IMR-90 (cell line): ENCODE data around the gene TMEM92. TPM values are rescaled to one million over a fixed set of nuclear protein-coding genes. Genes with fewer than 3 reads are reported as not detected.

Experiments
- ATAC-seq: fragments of 200-7000 bp; cut with Tn5 transposase; 2 replicates; pipeline ENCODE4 v1.9.1; 2020; ENCODE audit warnings: low read depth, mild to moderate bottlenecking, moderate library complexity
- BruUV-seq: library from RNA; stranded (reverse); fragments of 400-500 nt; replicated peaks from 2 replicates; lab custom pipeline; 2021; lab: Mats Ljungman, UMichigan
- CTCF ChIA-PET: fragments of 300-600 bp; formaldehyde crosslinking; extraction: SDS; loops from one replicate; lab custom pipeline; 2021; ENCODE audit warnings: antibody characterized with exemption; lab: Yijun Ruan, JAX
- POLR2A ChIA-PET: fragments of 300-600 bp; sonication (Branson Sonifier 250); formaldehyde crosslinking; loops from one replicate; lab custom pipeline; 2022; ENCODE audit warnings: antibody characterized with exemption; ENCODE audit not compliant: unreplicated experiment; lab: Charles Lee
- DNase-seq: peaks from one replicate; pipeline ENCODE4 v3.0.0; 2013
- H2AFZ ChIP-seq: replicated peaks from 2 replicates; pipeline ENCODE3; 2013; ENCODE audit warnings: low read length, mild to moderate bottlenecking; ENCODE audit not compliant: poor library complexity
- H2AK5ac ChIP-seq: 2 replicates; pipeline ENCODE4 v1.6.1; 2013; ENCODE audit warnings: low read depth, low read length, inconsistent platforms
- H2AK9ac ChIP-seq: replicated peaks from 2 replicates; pipeline ENCODE3; 2013; ENCODE audit warnings: mild to moderate bottlenecking, low read depth, low read length, moderate library complexity; ENCODE audit not compliant: poor library complexity
- H2BK120ac ChIP-seq: 2 replicates; pipeline ENCODE4 v1.6.1; 2013; ENCODE audit warnings: low read depth, low read length, inconsistent platforms
- H2BK15ac ChIP-seq: 3 replicates; pipeline ENCODE4 v1.6.1; 2013; ENCODE audit warnings: low read depth, low read length, inconsistent platforms
- H2BK20ac ChIP-seq: 2 replicates; pipeline ENCODE4 v1.6.1; 2013; ENCODE audit warnings: low read depth, mild to moderate bottlenecking, inconsistent platforms, low read length, moderate library complexity
- H2BK5ac ChIP-seq: 2 replicates; pipeline ENCODE4 v1.6.1; 2013; ENCODE audit warnings: mild to moderate bottlenecking, low read depth, low read length, inconsistent platforms; ENCODE audit not compliant: poor library complexity, severe bottlenecking
- H3K14ac ChIP-seq: replicated peaks from 2 replicates; pipeline ENCODE4 v1.6.1; 2013; ENCODE audit warnings: low read depth, low read length, inconsistent platforms
- H3K18ac ChIP-seq: 2 replicates; pipeline ENCODE4 v1.6.1; 2013; ENCODE audit warnings: low read depth, low read length, control low read depth
- H3K23ac ChIP-seq: 2 replicates; pipeline ENCODE4 v1.6.1; 2013; ENCODE audit warnings: low read depth, low read length, inconsistent platforms
- H3K27ac ChIP-seq: 2 replicates; pipeline ENCODE4 v1.5.1; 2013; ENCODE audit warnings: mild to moderate bottlenecking, control low read depth, low read length; ENCODE audit not compliant: insufficient read depth
- H3K27me3 ChIP-seq: 2 replicates; pipeline ENCODE4 v1.6.1; 2013; ENCODE audit warnings: low read length; ENCODE audit not compliant: control insufficient read depth, insufficient read depth
- H3K36me3 ChIP-seq: 2 replicates; pipeline ENCODE4 v1.6.1; 2013; ENCODE audit warnings: low read length, mixed read lengths; ENCODE audit not compliant: control insufficient read depth, insufficient read depth
- H3K4ac ChIP-seq: 2 replicates; pipeline ENCODE4 v1.6.1; 2013; ENCODE audit warnings: low read depth, low read length, inconsistent platforms
- H3K4me1 ChIP-seq: 2 replicates; pipeline ENCODE4 v1.6.1; 2013; ENCODE audit warnings: low read length, mixed read lengths; ENCODE audit not compliant: control insufficient read depth, insufficient read depth
- H3K4me2 ChIP-seq: 2 replicates; pipeline ENCODE4 v1.6.1; 2013; ENCODE audit warnings: low read depth, mild to moderate bottlenecking, control low read depth, low read length, moderate library complexity
- H3K4me3 ChIP-seq: 2 replicates; pipeline ENCODE4 v1.5.1; 2013; ENCODE audit warnings: low read depth, mild to moderate bottlenecking, control low read depth, low read length, moderate library complexity; ENCODE audit not compliant: insufficient read depth
- H3K56ac ChIP-seq: 2 replicates; pipeline ENCODE4 v1.6.1; 2013; ENCODE audit warnings: low read length, inconsistent platforms; ENCODE audit not compliant: insufficient read depth; ENCODE audit errors: extremely low read depth
- H3K79me1 ChIP-seq, 2 experiments: 2 replicates each; pipeline ENCODE4 v1.6.1; 2013; ENCODE audit warnings: low read length in 2 of 2, inconsistent platforms in 1 of 2, low read depth in 1 of 2
- H3K9ac ChIP-seq: 2 replicates; pipeline ENCODE4 v1.6.1; 2013; ENCODE audit warnings: low read depth, low read length, control low read depth
- H3K9me1 ChIP-seq: 2 replicates; pipeline ENCODE4 v1.6.1; 2013; ENCODE audit warnings: low read length, inconsistent platforms; ENCODE audit not compliant: insufficient read depth
- H3K9me3 ChIP-seq: 2 replicates; pipeline ENCODE4 v1.6.1; 2013; ENCODE audit warnings: low read length; ENCODE audit not compliant: control insufficient read depth, insufficient read depth
- H4K20me1 ChIP-seq: 2 replicates; pipeline ENCODE4 v1.6.1; 2013; ENCODE audit warnings: low read length, inconsistent platforms; ENCODE audit not compliant: insufficient read depth
- H4K5ac ChIP-seq: 2 replicates; pipeline ENCODE4 v1.6.1; 2013; ENCODE audit warnings: mild to moderate bottlenecking, low read depth, low read length, control low read depth
- H4K8ac ChIP-seq, 2 experiments: 2 replicates each; pipeline ENCODE4 v1.6.1; 2013; ENCODE audit warnings: low read depth in 2 of 2, low read length in 2 of 2, control low read depth in 1 of 2, inconsistent platforms in 1 of 2
- H4K91ac ChIP-seq: 2 replicates; pipeline ENCODE4 v1.6.1; 2013; ENCODE audit warnings: low read depth, low read length, inconsistent platforms; ENCODE audit not compliant: insufficient read depth
- BHLHE40 ChIP-seq: fragments of 150-350 bp; IDR thresholded peaks from 2 replicates; pipeline ENCODE4 v1.6.1; 2016; ENCODE audit warnings: mild to moderate bottlenecking, low read depth, low read length
- CEBPB ChIP-seq: IDR thresholded peaks from 2 replicates; pipeline ENCODE4 v1.6.1; 2012; ENCODE audit warnings: low read depth, low read length, improper control_type of control experiment
- CHD1 ChIP-seq: IDR thresholded peaks from 2 replicates; pipeline ENCODE4 v1.6.1; 2012; ENCODE audit warnings: low read depth, low read length, improper control_type of control experiment
- FOS ChIP-seq: fragments of 150-350 bp; IDR thresholded peaks from 2 replicates; pipeline ENCODE4 v1.6.1; 2016; ENCODE audit warnings: low read depth, low read length
- MAFK ChIP-seq: IDR thresholded peaks from 2 replicates; pipeline ENCODE4 v1.6.1; 2012; ENCODE audit warnings: low read depth, low read length, improper control_type of control experiment
- MAZ ChIP-seq: IDR thresholded peaks from 2 replicates; pipeline ENCODE4 v1.6.1; 2012; ENCODE audit warnings: low read depth, mild to moderate bottlenecking, low read length, improper control_type of control experiment, moderate library complexity, borderline replicate concordance
- NFE2L2 ChIP-seq: fragments of 150-350 bp; IDR thresholded peaks from 2 replicates; pipeline ENCODE4 v1.6.1; 2016; ENCODE audit warnings: low read depth, mild to moderate bottlenecking, low read length
- POLR2A ChIP-seq: IDR thresholded peaks from 2 replicates; pipeline ENCODE4 v1.6.1; 2012; ENCODE audit warnings: mild to moderate bottlenecking, low read depth, low read length
- RAD21 ChIP-seq: IDR thresholded peaks from 2 replicates; pipeline ENCODE4 v1.6.1; 2012; ENCODE audit warnings: low read length, improper control_type of control experiment
- RCOR1 ChIP-seq: IDR thresholded peaks from 2 replicates; pipeline ENCODE4 v1.6.1; 2012; ENCODE audit warnings: mild to moderate bottlenecking, low read length, improper control_type of control experiment; ENCODE audit not compliant: insufficient replicate concordance
- RFX5 ChIP-seq: IDR thresholded peaks from 2 replicates; pipeline ENCODE4 v1.8.0; 2012; ENCODE audit warnings: low read depth, mild to moderate bottlenecking, low read length, moderate library complexity
- SMC3 ChIP-seq: fragments of 150-350 bp; IDR thresholded peaks from 2 replicates; pipeline ENCODE4 v1.6.1; 2016; ENCODE audit warnings: low read depth, mild to moderate bottlenecking, antibody characterized with exemption, low read length, moderate library complexity
- USF2 ChIP-seq: fragments of 150-350 bp; IDR thresholded peaks from 2 replicates; pipeline ENCODE4 v1.6.1; 2017; ENCODE audit warnings: mild to moderate bottlenecking, antibody characterized with exemption, low read length, low read depth
- WGBS, 2 experiments: methylation state at CpG; one replicate each; pipeline versions ENCODE4 v1.1.5 to v1.1.7; 2013; ENCODE audit warnings: missing lambda C conversion rate in 2 of 2; ENCODE audit not compliant: insufficient read length in 1 of 2; ENCODE audit errors: extremely low coverage in 2 of 2; 5-methylcytosine and 5-hydroxymethylcytosine counted together
- dilution Hi-C: fragments of 300-500 bp; cut with HindIII; formaldehyde crosslinking; loops from one replicate; pipeline ENCODE4 v1.14.3; 2018; ENCODE audit warnings: low sequenced_read_pairs; ENCODE audit not compliant: unreplicated experiment
- in situ Hi-C: fragments of 300-500 bp; cut with MboI; formaldehyde crosslinking; loops from 3 replicates; pipeline ENCODE4 v1.14.3; 2019; ENCODE audit warnings: low sequenced_read_pairs, inconsistent platforms, mixed read lengths
- intact Hi-C: fragments of 100-400 bp; cut with micrococcal nuclease; formaldehyde crosslinking; loops from 2 replicates; pipeline ENCODE4 v1.10.0; 2022
- polyA plus RNA-seq, 3 experiments: library from polyadenylated mRNA; depleted of rRNA; stranded (reverse); fragments of >200 nt; gene quantifications; 2 replicates each; pipeline ENCODE4 v1.2.3, GENCODE V29; 2012; ENCODE audit warnings: low replicate concordance in 1 of 3
- total RNA-seq: library from RNA; depleted of rRNA; stranded (reverse); fragments of >200 nt; gene quantifications from 2 replicates; pipeline ENCODE4 v1.2.3, GENCODE V29; 2012
- TF ChIP-seq, protein P1 (sequence below): fragments of 150-350 bp; IDR thresholded peaks from 2 replicates; pipeline ENCODE4 v1.6.1; 2016; ENCODE audit warnings: low read depth, mild to moderate bottlenecking, low read length, moderate library complexity, borderline replicate concordance
- TF ChIP-seq, protein P2 (sequence below): conservative IDR thresholded peaks from 2 replicates; pipeline ENCODE4 v1.5.1; 2012; ENCODE audit warnings: mild to moderate bottlenecking, low read depth, low read length, improper control_type of control experiment

Gene TMEM92
- total and polyA plus RNA-seq, 2 of the 4 experiments (the other 2 are of a cell fraction): 0.18 to 1.7 TPM

DNA sequence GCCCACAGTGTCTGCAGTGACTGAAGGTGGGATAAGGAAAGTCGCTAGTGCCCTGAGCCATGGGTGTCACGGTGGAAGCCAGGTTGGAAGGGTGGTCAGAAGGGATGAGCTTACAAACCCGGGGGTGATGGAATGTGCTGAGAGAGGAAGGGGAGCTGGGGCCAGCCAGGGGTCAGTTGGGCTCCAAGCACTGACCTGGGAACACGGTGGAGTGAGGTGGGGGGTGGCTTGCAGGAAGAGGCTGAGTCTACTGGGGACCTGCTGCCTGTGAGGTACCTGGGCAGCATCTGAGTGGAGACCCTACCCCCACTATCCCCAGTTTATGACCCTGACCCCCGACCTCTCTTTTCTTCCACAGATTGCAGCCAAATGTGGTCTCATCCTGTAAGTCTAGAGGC, 3.1 kb downstream of the TMEM92 start:
- Histone ChIP-seq H2BK20ac (peak overlapping the region; percentile 72; the same call in 1 of the 2 replicates), H3K56ac (no peak overlapping the region), H3K36me3 (peaks cover 17% of the 10 kb centered on the region), H2BK5ac (no peak overlapping the region), H3K9me3 (no peaks in the 10 kb centered on the region), H3K14ac (no peak overlapping the region), H4K8ac (peak overlapping the region in 1 of 2 experiments; percentile 46; a peak in 1 of 4 replicates), H2BK120ac (peak overlapping the region; percentile 54), H3K4ac (peak overlapping the region; percentile 76), H3K4me2 (no peak overlapping the region), H3K27ac (no peak overlapping the region), H3K4me1 (peaks cover 24% of the 10 kb centered on the region), H2AK5ac (peak overlapping the region; percentile 83), H3K23ac (no peak overlapping the region), H4K5ac (no peak overlapping the region), H2BK15ac (peak overlapping the region; percentile 77; the same call in 1 of the 3 replicates), H3K79me1 (peaks cover 8 to 16% of the 10 kb centered on the region in 2 experiments; a peak in 3 of 4 replicates), H4K91ac (peak overlapping the region; percentile 84; the same call in 1 of the 2 replicates), H2AFZ (no peak overlapping the region), H3K18ac (peak overlapping the region; percentile 73), H3K9ac (no peak overlapping the region), H3K9me1 (peaks cover 22% of the 10 kb centered on the region), H4K20me1 (no peaks in the 10 kb centered on the region), H2AK9ac (peak overlapping the region; percentile 65), H3K27me3 (no peaks in the 10 kb centered on the region), H3K4me3 (no peak overlapping the region)
- TF ChIP-seq, protein P1, sequence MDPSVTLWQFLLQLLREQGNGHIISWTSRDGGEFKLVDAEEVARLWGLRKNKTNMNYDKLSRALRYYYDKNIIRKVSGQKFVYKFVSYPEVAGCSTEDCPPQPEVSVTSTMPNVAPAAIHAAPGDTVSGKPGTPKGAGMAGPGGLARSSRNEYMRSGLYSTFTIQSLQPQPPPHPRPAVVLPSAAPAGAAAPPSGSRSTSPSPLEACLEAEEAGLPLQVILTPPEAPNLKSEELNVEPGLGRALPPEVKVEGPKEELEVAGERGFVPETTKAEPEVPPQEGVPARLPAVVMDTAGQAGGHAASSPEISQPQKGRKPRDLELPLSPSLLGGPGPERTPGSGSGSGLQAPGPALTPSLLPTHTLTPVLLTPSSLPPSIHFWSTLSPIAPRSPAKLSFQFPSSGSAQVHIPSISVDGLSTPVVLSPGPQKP: no peak
- TF ChIP-seq USF2 (no peak), MAZ (no peak), BHLHE40 (no peak), POLR2A (no peak), MAFK (no peak), NFE2L2 (no peak), RCOR1 (no peak), CHD1 (no peak), RAD21 (no peak), FOS (no peak), CEBPB (no peak), SMC3 (no peak), RFX5 (no peak)
- TF ChIP-seq, protein P2, sequence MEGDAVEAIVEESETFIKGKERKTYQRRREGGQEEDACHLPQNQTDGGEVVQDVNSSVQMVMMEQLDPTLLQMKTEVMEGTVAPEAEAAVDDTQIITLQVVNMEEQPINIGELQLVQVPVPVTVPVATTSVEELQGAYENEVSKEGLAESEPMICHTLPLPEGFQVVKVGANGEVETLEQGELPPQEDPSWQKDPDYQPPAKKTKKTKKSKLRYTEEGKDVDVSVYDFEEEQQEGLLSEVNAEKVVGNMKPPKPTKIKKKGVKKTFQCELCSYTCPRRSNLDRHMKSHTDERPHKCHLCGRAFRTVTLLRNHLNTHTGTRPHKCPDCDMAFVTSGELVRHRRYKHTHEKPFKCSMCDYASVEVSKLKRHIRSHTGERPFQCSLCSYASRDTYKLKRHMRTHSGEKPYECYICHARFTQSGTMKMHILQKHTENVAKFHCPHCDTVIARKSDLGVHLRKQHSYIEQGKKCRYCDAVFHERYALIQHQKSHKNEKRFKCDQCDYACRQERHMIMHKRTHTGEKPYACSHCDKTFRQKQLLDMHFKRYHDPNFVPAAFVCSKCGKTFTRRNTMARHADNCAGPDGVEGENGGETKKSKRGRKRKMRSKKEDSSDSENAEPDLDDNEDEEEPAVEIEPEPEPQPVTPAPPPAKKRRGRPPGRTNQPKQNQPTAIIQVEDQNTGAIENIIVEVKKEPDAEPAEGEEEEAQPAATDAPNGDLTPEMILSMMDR: no peak
- ATAC-seq: no peak
- in situ Hi-C loops (no loop called here), dilution Hi-C loops (no loop called here), intact Hi-C loops (no loop called here)
- no TSS peak for BruUV-seq
- WGBS, 2 experiments: 33% methylated on average over 2 of the region's 5 CpGs; no CpG with 5 or more reads in 1 of the 2 experiments
- POLR2A ChIA-PET: interaction anchor here (1.2 kb wide), 1 partner anchor 108 kb away, joined by 5 read pairs; no protein-coding TSS in a partner anchor
- CTCF ChIA-PET: no interaction called here
- DNase-seq: no peak
